K562 (cell line): Measurements from ENCODE around the gene BHLHE23. TPM values are rescaled to one million over a fixed set of nuclear protein-coding genes. Genes with fewer than 3 reads are reported as not detected.

Source experiments
- MTA3 ChIP-seq: fragments of 450-650 bp; formaldehyde crosslinking; IDR thresholded peaks from 2 replicates; pipeline ENCODE4 v1.6.1; 2017; ENCODE audit warnings: mild to moderate bottlenecking, borderline replicate concordance
- NFYB ChIP-seq: IDR thresholded peaks from 2 replicates; pipeline ENCODE4 v1.6.1; 2011; ENCODE audit warnings: mild to moderate bottlenecking, moderate library complexity; ENCODE audit not compliant: insufficient read length; ENCODE audit errors: extremely low read depth
- NONO ChIP-seq, 2 experiments: fragments of 200-400 bp in 1 of 2; fragments of 450-650 bp in 1 of 2; formaldehyde crosslinking in 1 of 2; IDR thresholded peaks; 2 replicates each; pipeline ENCODE4 v1.6.1; 2017; ENCODE audit warnings: low read depth in 2 of 2, mild to moderate bottlenecking in 2 of 2, moderate library complexity in 2 of 2, low read length in 1 of 2
- NRF1 ChIP-seq, 2 experiments: fragments of 450-650 bp; IDR thresholded peaks in 1 of 2; conservative IDR thresholded peaks in 1 of 2; 2 replicates each; pipeline ENCODE4 v1.6.1; 2014; ENCODE audit warnings: mild to moderate bottlenecking in 2 of 2
- POLR2AphosphoS2 ChIP-seq: IDR thresholded peaks from 2 replicates; pipeline ENCODE4 v1.6.1; 2012; ENCODE audit warnings: low read length, improper control_type of control experiment
- RAD51 ChIP-seq: fragments of 450-650 bp; IDR thresholded peaks from 2 replicates; pipeline ENCODE4 v1.7.1; 2016; ENCODE audit warnings: low read depth, mild to moderate bottlenecking, borderline replicate concordance
- RFX1 ChIP-seq: fragments of 450-650 bp; IDR thresholded peaks from 2 replicates; pipeline ENCODE4 v1.6.1; 2016; ENCODE audit warnings: mild to moderate bottlenecking, moderate library complexity
- SIX5 ChIP-seq, 2 experiments: IDR thresholded peaks; 2 replicates each; pipeline ENCODE4 v1.6.1; 2011; ENCODE audit warnings: low read length in 2 of 2, borderline replicate concordance in 1 of 2, low read depth in 1 of 2, mild to moderate bottlenecking in 1 of 2, moderate library complexity in 1 of 2; ENCODE audit not compliant: insufficient read depth in 1 of 2
- SNRNP70 ChIP-seq: fragments of 200-400 bp; formaldehyde crosslinking; optimal IDR thresholded peaks from 2 replicates; pipeline ENCODE3; 2017; ENCODE audit warnings: low read depth, low read length
- SREBF2 ChIP-seq: sonication (generic); formaldehyde crosslinking; IDR thresholded peaks from 2 replicates; pipeline ENCODE4 v1.4.0; 2020; ENCODE audit warnings: mild to moderate bottlenecking, missing genetic modification reagents
- SRSF1 ChIP-seq: fragments of 200-400 bp; formaldehyde crosslinking; IDR thresholded peaks from 2 replicates; pipeline ENCODE4 v1.6.1; 2017; ENCODE audit warnings: mild to moderate bottlenecking, low read depth, low read length, moderate library complexity
- YY1 ChIP-seq, 3 experiments: IDR thresholded peaks; 2 replicates each; pipeline ENCODE4 v1.6.1; 2011; ENCODE audit warnings: low read length in 2 of 3, mild to moderate bottlenecking in 2 of 3, moderate library complexity in 2 of 3, borderline replicate concordance in 1 of 3, control low read depth in 1 of 3, low read depth in 1 of 3; ENCODE audit not compliant: insufficient read depth in 3 of 3, insufficient replicate concordance in 2 of 3, control insufficient read depth in 1 of 3, insufficient read length in 1 of 3; ENCODE audit errors: extremely low read depth in 1 of 3
- polyA plus RNA-seq, 8 experiments: library from polyadenylated mRNA; depleted of rRNA in 4 of 8; stranded (reverse) in 5 of 8; unstranded in 3 of 8; fragments of >200 nt; fragmentation: Nextera tagmentation in 2 of 8; fragmentation: Illumina TruSeq in 1 of 8; extraction: Ambion mirVana in 2 of 8; extraction: Trizol in 1 of 8; gene quantifications; 2 replicates each; pipeline versions ENCODE4 v1.2.1 to v1.2.3, GENCODE V29; 2011 to 2014; ENCODE audit warnings: inconsistent platforms in 1 of 8, missing spikeins in 1 of 8
- total RNA-seq, 7 experiments: library from RNA; depleted of rRNA in 6 of 7; stranded (reverse); fragments of >200 nt in 6 of 7; fragmentation: Illumina TruSeq in 2 of 7; extraction: Trizol in 2 of 7; gene quantifications; 2 replicates each; pipeline versions ENCODE4 v1.2.1 to v1.2.3, GENCODE V29; 2011 to 2021; ENCODE audit warnings: low replicate concordance in 1 of 7
- TF ChIP-seq, protein P1 (sequence below), 2 experiments: fragments of 450-650 bp; IDR thresholded peaks; 2 replicates each; pipeline ENCODE4 v1.6.1; 2016
- TF ChIP-seq, protein P2 (sequence below): fragments of 450-650 bp; IDR thresholded peaks from 2 replicates; pipeline ENCODE4 v1.6.1; 2016; ENCODE audit warnings: mild to moderate bottlenecking, moderate library complexity

BHLHE23 gene
- total and polyA plus RNA-seq, 9 of the 15 experiments (the other 6 are each of a cell fraction or from before 2014, with no cell fraction given): not detected

DNA sequence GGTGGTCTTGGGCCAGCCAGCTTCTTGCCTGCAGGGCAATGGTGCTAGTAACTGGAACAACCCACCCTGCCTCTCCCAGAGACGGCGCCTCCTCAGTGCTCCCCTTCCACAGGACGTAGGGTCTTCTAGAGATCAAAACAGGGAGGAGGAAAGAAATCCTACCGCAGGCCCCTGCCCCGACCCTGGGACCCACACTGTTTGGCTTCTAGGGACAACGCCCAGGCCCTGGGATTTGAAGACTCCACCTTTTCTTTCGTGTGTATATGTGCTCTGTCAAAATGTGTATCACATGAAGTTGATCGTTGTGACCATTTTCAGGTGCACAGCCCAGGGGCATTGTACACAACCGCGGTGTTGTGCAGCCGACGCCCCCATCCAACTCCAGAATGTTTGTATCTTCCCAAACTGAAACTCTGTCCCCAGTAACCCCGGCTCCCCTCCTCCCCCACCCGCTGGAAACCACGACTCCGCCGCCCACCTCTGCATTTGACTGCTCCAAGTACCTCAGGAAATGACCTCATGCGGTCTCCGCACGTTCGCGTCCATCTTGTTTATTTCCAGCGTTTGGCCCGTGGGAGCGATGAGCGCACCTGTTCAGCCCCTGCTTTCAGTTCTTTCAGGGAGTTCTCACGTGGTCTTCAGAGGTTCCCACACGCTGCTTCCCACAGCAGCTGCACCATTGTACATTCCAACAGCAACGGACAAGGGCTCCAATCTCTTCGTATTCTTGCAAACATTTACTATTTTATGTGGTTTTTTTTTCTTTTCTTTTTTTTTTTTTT lies 3.4 kb upstream of the BHLHE23 start (continued):
- TF ChIP-seq, protein P1, sequence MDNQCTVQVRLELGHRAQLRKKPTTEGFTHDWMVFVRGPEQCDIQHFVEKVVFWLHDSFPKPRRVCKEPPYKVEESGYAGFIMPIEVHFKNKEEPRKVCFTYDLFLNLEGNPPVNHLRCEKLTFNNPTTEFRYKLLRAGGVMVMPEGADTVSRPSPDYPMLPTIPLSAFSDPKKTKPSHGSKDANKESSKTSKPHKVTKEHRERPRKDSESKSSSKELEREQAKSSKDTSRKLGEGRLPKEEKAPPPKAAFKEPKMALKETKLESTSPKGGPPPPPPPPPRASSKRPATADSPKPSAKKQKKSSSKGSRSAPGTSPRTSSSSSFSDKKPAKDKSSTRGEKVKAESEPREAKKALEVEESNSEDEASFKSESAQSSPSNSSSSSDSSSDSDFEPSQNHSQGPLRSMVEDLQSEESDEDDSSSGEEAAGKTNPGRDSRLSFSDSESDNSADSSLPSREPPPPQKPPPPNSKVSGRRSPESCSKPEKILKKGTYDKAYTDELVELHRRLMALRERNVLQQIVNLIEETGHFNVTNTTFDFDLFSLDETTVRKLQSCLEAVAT (IDR thresholded peaks at IDR 0.05): no peak
- no peak for TF ChIP-seq MTA3
- no peak for TF ChIP-seq NONO (IDR thresholded peaks at IDR 0.05; ENCODE audit: low read depth in 2 of 2, low read length in 1 of 2)
- no peak for TF ChIP-seq SNRNP70
- peak in 2 of 3 experiments; percentile 70 to 77 for TF ChIP-seq YY1 (IDR thresholded peaks at IDR 0.05; ENCODE audit: borderline replicate concordance in 1 of 3, control insufficient read depth in 1 of 3, extremely low read depth in 1 of 3, insufficient read depth in 3 of 3, insufficient read length in 1 of 3, insufficient replicate concordance in 2 of 3, low read depth in 1 of 3, low read length in 2 of 3)
- no peak for TF ChIP-seq NFYB
- TF ChIP-seq RAD51: no peak
- no peak for TF ChIP-seq RFX1
- no peak for TF ChIP-seq SRSF1
- TF ChIP-seq SREBF2 (CRISPR knock-in tag): no peak
- no peak for TF ChIP-seq SIX5 (IDR thresholded peaks at IDR 0.05; ENCODE audit: borderline replicate concordance in 1 of 2, insufficient read depth in 1 of 2, low read depth in 1 of 2, low read length in 2 of 2)
- no peak for TF ChIP-seq POLR2AphosphoS2
- no peak for TF ChIP-seq NRF1 (conservative IDR thresholded peaks at IDR 0.05 in 1 of 2, IDR thresholded peaks at IDR 0.05 in 1 of 2)
- TF ChIP-seq, protein P2, sequence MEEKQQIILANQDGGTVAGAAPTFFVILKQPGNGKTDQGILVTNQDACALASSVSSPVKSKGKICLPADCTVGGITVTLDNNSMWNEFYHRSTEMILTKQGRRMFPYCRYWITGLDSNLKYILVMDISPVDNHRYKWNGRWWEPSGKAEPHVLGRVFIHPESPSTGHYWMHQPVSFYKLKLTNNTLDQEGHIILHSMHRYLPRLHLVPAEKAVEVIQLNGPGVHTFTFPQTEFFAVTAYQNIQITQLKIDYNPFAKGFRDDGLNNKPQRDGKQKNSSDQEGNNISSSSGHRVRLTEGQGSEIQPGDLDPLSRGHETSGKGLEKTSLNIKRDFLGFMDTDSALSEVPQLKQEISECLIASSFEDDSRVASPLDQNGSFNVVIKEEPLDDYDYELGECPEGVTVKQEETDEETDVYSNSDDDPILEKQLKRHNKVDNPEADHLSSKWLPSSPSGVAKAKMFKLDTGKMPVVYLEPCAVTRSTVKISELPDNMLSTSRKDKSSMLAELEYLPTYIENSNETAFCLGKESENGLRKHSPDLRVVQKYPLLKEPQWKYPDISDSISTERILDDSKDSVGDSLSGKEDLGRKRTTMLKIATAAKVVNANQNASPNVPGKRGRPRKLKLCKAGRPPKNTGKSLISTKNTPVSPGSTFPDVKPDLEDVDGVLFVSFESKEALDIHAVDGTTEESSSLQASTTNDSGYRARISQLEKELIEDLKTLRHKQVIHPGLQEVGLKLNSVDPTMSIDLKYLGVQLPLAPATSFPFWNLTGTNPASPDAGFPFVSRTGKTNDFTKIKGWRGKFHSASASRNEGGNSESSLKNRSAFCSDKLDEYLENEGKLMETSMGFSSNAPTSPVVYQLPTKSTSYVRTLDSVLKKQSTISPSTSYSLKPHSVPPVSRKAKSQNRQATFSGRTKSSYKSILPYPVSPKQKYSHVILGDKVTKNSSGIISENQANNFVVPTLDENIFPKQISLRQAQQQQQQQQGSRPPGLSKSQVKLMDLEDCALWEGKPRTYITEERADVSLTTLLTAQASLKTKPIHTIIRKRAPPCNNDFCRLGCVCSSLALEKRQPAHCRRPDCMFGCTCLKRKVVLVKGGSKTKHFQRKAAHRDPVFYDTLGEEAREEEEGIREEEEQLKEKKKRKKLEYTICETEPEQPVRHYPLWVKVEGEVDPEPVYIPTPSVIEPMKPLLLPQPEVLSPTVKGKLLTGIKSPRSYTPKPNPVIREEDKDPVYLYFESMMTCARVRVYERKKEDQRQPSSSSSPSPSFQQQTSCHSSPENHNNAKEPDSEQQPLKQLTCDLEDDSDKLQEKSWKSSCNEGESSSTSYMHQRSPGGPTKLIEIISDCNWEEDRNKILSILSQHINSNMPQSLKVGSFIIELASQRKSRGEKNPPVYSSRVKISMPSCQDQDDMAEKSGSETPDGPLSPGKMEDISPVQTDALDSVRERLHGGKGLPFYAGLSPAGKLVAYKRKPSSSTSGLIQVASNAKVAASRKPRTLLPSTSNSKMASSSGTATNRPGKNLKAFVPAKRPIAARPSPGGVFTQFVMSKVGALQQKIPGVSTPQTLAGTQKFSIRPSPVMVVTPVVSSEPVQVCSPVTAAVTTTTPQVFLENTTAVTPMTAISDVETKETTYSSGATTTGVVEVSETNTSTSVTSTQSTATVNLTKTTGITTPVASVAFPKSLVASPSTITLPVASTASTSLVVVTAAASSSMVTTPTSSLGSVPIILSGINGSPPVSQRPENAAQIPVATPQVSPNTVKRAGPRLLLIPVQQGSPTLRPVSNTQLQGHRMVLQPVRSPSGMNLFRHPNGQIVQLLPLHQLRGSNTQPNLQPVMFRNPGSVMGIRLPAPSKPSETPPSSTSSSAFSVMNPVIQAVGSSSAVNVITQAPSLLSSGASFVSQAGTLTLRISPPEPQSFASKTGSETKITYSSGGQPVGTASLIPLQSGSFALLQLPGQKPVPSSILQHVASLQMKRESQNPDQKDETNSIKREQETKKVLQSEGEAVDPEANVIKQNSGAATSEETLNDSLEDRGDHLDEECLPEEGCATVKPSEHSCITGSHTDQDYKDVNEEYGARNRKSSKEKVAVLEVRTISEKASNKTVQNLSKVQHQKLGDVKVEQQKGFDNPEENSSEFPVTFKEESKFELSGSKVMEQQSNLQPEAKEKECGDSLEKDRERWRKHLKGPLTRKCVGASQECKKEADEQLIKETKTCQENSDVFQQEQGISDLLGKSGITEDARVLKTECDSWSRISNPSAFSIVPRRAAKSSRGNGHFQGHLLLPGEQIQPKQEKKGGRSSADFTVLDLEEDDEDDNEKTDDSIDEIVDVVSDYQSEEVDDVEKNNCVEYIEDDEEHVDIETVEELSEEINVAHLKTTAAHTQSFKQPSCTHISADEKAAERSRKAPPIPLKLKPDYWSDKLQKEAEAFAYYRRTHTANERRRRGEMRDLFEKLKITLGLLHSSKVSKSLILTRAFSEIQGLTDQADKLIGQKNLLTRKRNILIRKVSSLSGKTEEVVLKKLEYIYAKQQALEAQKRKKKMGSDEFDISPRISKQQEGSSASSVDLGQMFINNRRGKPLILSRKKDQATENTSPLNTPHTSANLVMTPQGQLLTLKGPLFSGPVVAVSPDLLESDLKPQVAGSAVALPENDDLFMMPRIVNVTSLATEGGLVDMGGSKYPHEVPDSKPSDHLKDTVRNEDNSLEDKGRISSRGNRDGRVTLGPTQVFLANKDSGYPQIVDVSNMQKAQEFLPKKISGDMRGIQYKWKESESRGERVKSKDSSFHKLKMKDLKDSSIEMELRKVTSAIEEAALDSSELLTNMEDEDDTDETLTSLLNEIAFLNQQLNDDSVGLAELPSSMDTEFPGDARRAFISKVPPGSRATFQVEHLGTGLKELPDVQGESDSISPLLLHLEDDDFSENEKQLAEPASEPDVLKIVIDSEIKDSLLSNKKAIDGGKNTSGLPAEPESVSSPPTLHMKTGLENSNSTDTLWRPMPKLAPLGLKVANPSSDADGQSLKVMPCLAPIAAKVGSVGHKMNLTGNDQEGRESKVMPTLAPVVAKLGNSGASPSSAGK: peak; percentile 51
